IMR-90 (cell line): ENCODE results near the gene ACP2. TPM values are rescaled to one million over a fixed set of nuclear protein-coding genes. Genes with fewer than 3 reads are reported as not detected.

Source experiments
- ATAC-seq: fragments of 200-7000 bp; cut with Tn5 transposase; 2 replicates; pipeline ENCODE4 v1.9.1; 2020; ENCODE audit warnings: low read depth, mild to moderate bottlenecking, moderate library complexity
- BruUV-seq: library from RNA; stranded (reverse); fragments of 400-500 nt; replicated peaks from 2 replicates; lab custom pipeline; 2021; lab: Mats Ljungman, UMichigan
- CTCF ChIA-PET: fragments of 300-600 bp; formaldehyde crosslinking; extraction: SDS; loops from one replicate; lab custom pipeline; 2021; ENCODE audit warnings: antibody characterized with exemption; lab: Yijun Ruan, JAX
- POLR2A ChIA-PET: fragments of 300-600 bp; sonication (Branson Sonifier 250); formaldehyde crosslinking; loops from one replicate; lab custom pipeline; 2022; ENCODE audit warnings: antibody characterized with exemption; ENCODE audit not compliant: unreplicated experiment; lab: Charles Lee
- DNase-seq: peaks from one replicate; pipeline ENCODE4 v3.0.0; 2013
- H2AFZ ChIP-seq: replicated peaks from 2 replicates; pipeline ENCODE3; 2013; ENCODE audit warnings: low read length, mild to moderate bottlenecking; ENCODE audit not compliant: poor library complexity
- H2AK5ac ChIP-seq: 2 replicates; pipeline ENCODE4 v1.6.1; 2013; ENCODE audit warnings: low read depth, low read length, inconsistent platforms
- H2AK9ac ChIP-seq: replicated peaks from 2 replicates; pipeline ENCODE3; 2013; ENCODE audit warnings: mild to moderate bottlenecking, low read depth, low read length, moderate library complexity; ENCODE audit not compliant: poor library complexity
- H2BK120ac ChIP-seq: 2 replicates; pipeline ENCODE4 v1.6.1; 2013; ENCODE audit warnings: low read depth, low read length, inconsistent platforms
- H2BK15ac ChIP-seq: 3 replicates; pipeline ENCODE4 v1.6.1; 2013; ENCODE audit warnings: low read depth, low read length, inconsistent platforms
- H2BK20ac ChIP-seq: 2 replicates; pipeline ENCODE4 v1.6.1; 2013; ENCODE audit warnings: low read depth, mild to moderate bottlenecking, inconsistent platforms, low read length, moderate library complexity
- H2BK5ac ChIP-seq: 2 replicates; pipeline ENCODE4 v1.6.1; 2013; ENCODE audit warnings: mild to moderate bottlenecking, low read depth, low read length, inconsistent platforms; ENCODE audit not compliant: poor library complexity, severe bottlenecking
- H3K14ac ChIP-seq: replicated peaks from 2 replicates; pipeline ENCODE4 v1.6.1; 2013; ENCODE audit warnings: low read depth, low read length, inconsistent platforms
- H3K18ac ChIP-seq: 2 replicates; pipeline ENCODE4 v1.6.1; 2013; ENCODE audit warnings: low read depth, low read length, control low read depth
- H3K23ac ChIP-seq: 2 replicates; pipeline ENCODE4 v1.6.1; 2013; ENCODE audit warnings: low read depth, low read length, inconsistent platforms
- H3K27ac ChIP-seq: 2 replicates; pipeline ENCODE4 v1.5.1; 2013; ENCODE audit warnings: mild to moderate bottlenecking, control low read depth, low read length; ENCODE audit not compliant: insufficient read depth
- H3K27me3 ChIP-seq: 2 replicates; pipeline ENCODE4 v1.6.1; 2013; ENCODE audit warnings: low read length; ENCODE audit not compliant: control insufficient read depth, insufficient read depth
- H3K36me3 ChIP-seq: 2 replicates; pipeline ENCODE4 v1.6.1; 2013; ENCODE audit warnings: low read length, mixed read lengths; ENCODE audit not compliant: control insufficient read depth, insufficient read depth
- H3K4ac ChIP-seq: 2 replicates; pipeline ENCODE4 v1.6.1; 2013; ENCODE audit warnings: low read depth, low read length, inconsistent platforms
- H3K4me1 ChIP-seq: 2 replicates; pipeline ENCODE4 v1.6.1; 2013; ENCODE audit warnings: low read length, mixed read lengths; ENCODE audit not compliant: control insufficient read depth, insufficient read depth
- H3K4me2 ChIP-seq: 2 replicates; pipeline ENCODE4 v1.6.1; 2013; ENCODE audit warnings: low read depth, mild to moderate bottlenecking, control low read depth, low read length, moderate library complexity
- H3K4me3 ChIP-seq: 2 replicates; pipeline ENCODE4 v1.5.1; 2013; ENCODE audit warnings: low read depth, mild to moderate bottlenecking, control low read depth, low read length, moderate library complexity; ENCODE audit not compliant: insufficient read depth
- H3K56ac ChIP-seq: 2 replicates; pipeline ENCODE4 v1.6.1; 2013; ENCODE audit warnings: low read length, inconsistent platforms; ENCODE audit not compliant: insufficient read depth; ENCODE audit errors: extremely low read depth
- H3K79me1 ChIP-seq, 2 experiments: 2 replicates each; pipeline ENCODE4 v1.6.1; 2013; ENCODE audit warnings: low read length in 2 of 2, inconsistent platforms in 1 of 2, low read depth in 1 of 2
- H3K9ac ChIP-seq: 2 replicates; pipeline ENCODE4 v1.6.1; 2013; ENCODE audit warnings: low read depth, low read length, control low read depth
- H3K9me1 ChIP-seq: 2 replicates; pipeline ENCODE4 v1.6.1; 2013; ENCODE audit warnings: low read length, inconsistent platforms; ENCODE audit not compliant: insufficient read depth
- H3K9me3 ChIP-seq: 2 replicates; pipeline ENCODE4 v1.6.1; 2013; ENCODE audit warnings: low read length; ENCODE audit not compliant: control insufficient read depth, insufficient read depth
- H4K20me1 ChIP-seq: 2 replicates; pipeline ENCODE4 v1.6.1; 2013; ENCODE audit warnings: low read length, inconsistent platforms; ENCODE audit not compliant: insufficient read depth
- H4K5ac ChIP-seq: 2 replicates; pipeline ENCODE4 v1.6.1; 2013; ENCODE audit warnings: mild to moderate bottlenecking, low read depth, low read length, control low read depth
- H4K8ac ChIP-seq, 2 experiments: 2 replicates each; pipeline ENCODE4 v1.6.1; 2013; ENCODE audit warnings: low read depth in 2 of 2, low read length in 2 of 2, control low read depth in 1 of 2, inconsistent platforms in 1 of 2
- H4K91ac ChIP-seq: 2 replicates; pipeline ENCODE4 v1.6.1; 2013; ENCODE audit warnings: low read depth, low read length, inconsistent platforms; ENCODE audit not compliant: insufficient read depth
- BHLHE40 ChIP-seq: fragments of 150-350 bp; IDR thresholded peaks from 2 replicates; pipeline ENCODE4 v1.6.1; 2016; ENCODE audit warnings: mild to moderate bottlenecking, low read depth, low read length
- CEBPB ChIP-seq: IDR thresholded peaks from 2 replicates; pipeline ENCODE4 v1.6.1; 2012; ENCODE audit warnings: low read depth, low read length, improper control_type of control experiment
- CHD1 ChIP-seq: IDR thresholded peaks from 2 replicates; pipeline ENCODE4 v1.6.1; 2012; ENCODE audit warnings: low read depth, low read length, improper control_type of control experiment
- FOS ChIP-seq: fragments of 150-350 bp; IDR thresholded peaks from 2 replicates; pipeline ENCODE4 v1.6.1; 2016; ENCODE audit warnings: low read depth, low read length
- MAFK ChIP-seq: IDR thresholded peaks from 2 replicates; pipeline ENCODE4 v1.6.1; 2012; ENCODE audit warnings: low read depth, low read length, improper control_type of control experiment
- MAZ ChIP-seq: IDR thresholded peaks from 2 replicates; pipeline ENCODE4 v1.6.1; 2012; ENCODE audit warnings: low read depth, mild to moderate bottlenecking, low read length, improper control_type of control experiment, moderate library complexity, borderline replicate concordance
- MXI1 ChIP-seq: IDR thresholded peaks from 2 replicates; pipeline ENCODE4 v1.6.1; 2012; ENCODE audit warnings: low read depth, mild to moderate bottlenecking, low read length, moderate library complexity, borderline replicate concordance
- NFE2L2 ChIP-seq: fragments of 150-350 bp; IDR thresholded peaks from 2 replicates; pipeline ENCODE4 v1.6.1; 2016; ENCODE audit warnings: low read depth, mild to moderate bottlenecking, low read length
- POLR2A ChIP-seq: IDR thresholded peaks from 2 replicates; pipeline ENCODE4 v1.6.1; 2012; ENCODE audit warnings: mild to moderate bottlenecking, low read depth, low read length
- RAD21 ChIP-seq: IDR thresholded peaks from 2 replicates; pipeline ENCODE4 v1.6.1; 2012; ENCODE audit warnings: low read length, improper control_type of control experiment
- RCOR1 ChIP-seq: IDR thresholded peaks from 2 replicates; pipeline ENCODE4 v1.6.1; 2012; ENCODE audit warnings: mild to moderate bottlenecking, low read length, improper control_type of control experiment; ENCODE audit not compliant: insufficient replicate concordance
- RFX5 ChIP-seq: IDR thresholded peaks from 2 replicates; pipeline ENCODE4 v1.8.0; 2012; ENCODE audit warnings: low read depth, mild to moderate bottlenecking, low read length, moderate library complexity
- SMC3 ChIP-seq: fragments of 150-350 bp; IDR thresholded peaks from 2 replicates; pipeline ENCODE4 v1.6.1; 2016; ENCODE audit warnings: low read depth, mild to moderate bottlenecking, antibody characterized with exemption, low read length, moderate library complexity
- WGBS, 2 experiments: methylation state at CpG; one replicate each; pipeline versions ENCODE4 v1.1.5 to v1.1.7; 2013; ENCODE audit warnings: missing lambda C conversion rate in 2 of 2; ENCODE audit not compliant: insufficient read length in 1 of 2; ENCODE audit errors: extremely low coverage in 2 of 2; 5-methylcytosine and 5-hydroxymethylcytosine counted together
- dilution Hi-C: fragments of 300-500 bp; cut with HindIII; formaldehyde crosslinking; loops from one replicate; pipeline ENCODE4 v1.14.3; 2018; ENCODE audit warnings: low sequenced_read_pairs; ENCODE audit not compliant: unreplicated experiment
- in situ Hi-C: fragments of 300-500 bp; cut with MboI; formaldehyde crosslinking; loops from 3 replicates; pipeline ENCODE4 v1.14.3; 2019; ENCODE audit warnings: low sequenced_read_pairs, inconsistent platforms, mixed read lengths
- intact Hi-C: fragments of 100-400 bp; cut with micrococcal nuclease; formaldehyde crosslinking; loops from 2 replicates; pipeline ENCODE4 v1.10.0; 2022
- polyA plus RNA-seq, 3 experiments: library from polyadenylated mRNA; depleted of rRNA; stranded (reverse); fragments of >200 nt; gene quantifications; 2 replicates each; pipeline ENCODE4 v1.2.3, GENCODE V29; 2012; ENCODE audit warnings: low replicate concordance in 1 of 3
- total RNA-seq: library from RNA; depleted of rRNA; stranded (reverse); fragments of >200 nt; gene quantifications from 2 replicates; pipeline ENCODE4 v1.2.3, GENCODE V29; 2012
- TF ChIP-seq, protein P1 (sequence below): fragments of 150-350 bp; IDR thresholded peaks from 2 replicates; pipeline ENCODE4 v1.6.1; 2016; ENCODE audit warnings: low read depth, mild to moderate bottlenecking, low read length, moderate library complexity, borderline replicate concordance
- TF ChIP-seq, protein P2 (sequence below): conservative IDR thresholded peaks from 2 replicates; pipeline ENCODE4 v1.5.1; 2012; ENCODE audit warnings: mild to moderate bottlenecking, low read depth, low read length, improper control_type of control experiment
- TF ChIP-seq, protein P3 (sequence below): fragments of 150-350 bp; IDR thresholded peaks from 2 replicates; pipeline ENCODE4 v1.6.1; 2017; ENCODE audit warnings: mild to moderate bottlenecking, antibody characterized with exemption, low read length, low read depth

Gene ACP2
- total and polyA plus RNA-seq, 2 of the 4 experiments (the other 2 are of a cell fraction) = 17.7 to 23.6 TPM

- no peak overlapping the region for H2AK9ac ChIP-seq
- POLR2A ChIA-PET = no interaction called here
- DNase-seq (no peak), ATAC-seq (no peak)
- H3K27ac ChIP-seq = no peak overlapping the region
- no TSS peak for BruUV-seq
- no peaks in the 10 kb centered on the region for H3K36me3 ChIP-seq
- in situ Hi-C loops (no loop called here), intact Hi-C loops (no loop called here), dilution Hi-C loops (no loop called here)
- no peaks in the 10 kb centered on the region for H3K27me3 ChIP-seq
- no peak overlapping the region for H3K23ac ChIP-seq
- no peak overlapping the region for H2BK120ac ChIP-seq
- TF ChIP-seq POLR2A (no peak), MAFK (no peak), MAZ (no peak), FOS (no peak), CEBPB (no peak), SMC3 (no peak), NFE2L2 (no peak), CHD1 (no peak), BHLHE40 (no peak), MXI1 (no peak), RFX5 (no peak), RCOR1 (no peak), RAD21 (no peak)
- TF ChIP-seq, protein P1, sequence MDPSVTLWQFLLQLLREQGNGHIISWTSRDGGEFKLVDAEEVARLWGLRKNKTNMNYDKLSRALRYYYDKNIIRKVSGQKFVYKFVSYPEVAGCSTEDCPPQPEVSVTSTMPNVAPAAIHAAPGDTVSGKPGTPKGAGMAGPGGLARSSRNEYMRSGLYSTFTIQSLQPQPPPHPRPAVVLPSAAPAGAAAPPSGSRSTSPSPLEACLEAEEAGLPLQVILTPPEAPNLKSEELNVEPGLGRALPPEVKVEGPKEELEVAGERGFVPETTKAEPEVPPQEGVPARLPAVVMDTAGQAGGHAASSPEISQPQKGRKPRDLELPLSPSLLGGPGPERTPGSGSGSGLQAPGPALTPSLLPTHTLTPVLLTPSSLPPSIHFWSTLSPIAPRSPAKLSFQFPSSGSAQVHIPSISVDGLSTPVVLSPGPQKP = no peak
- TF ChIP-seq, protein P2, sequence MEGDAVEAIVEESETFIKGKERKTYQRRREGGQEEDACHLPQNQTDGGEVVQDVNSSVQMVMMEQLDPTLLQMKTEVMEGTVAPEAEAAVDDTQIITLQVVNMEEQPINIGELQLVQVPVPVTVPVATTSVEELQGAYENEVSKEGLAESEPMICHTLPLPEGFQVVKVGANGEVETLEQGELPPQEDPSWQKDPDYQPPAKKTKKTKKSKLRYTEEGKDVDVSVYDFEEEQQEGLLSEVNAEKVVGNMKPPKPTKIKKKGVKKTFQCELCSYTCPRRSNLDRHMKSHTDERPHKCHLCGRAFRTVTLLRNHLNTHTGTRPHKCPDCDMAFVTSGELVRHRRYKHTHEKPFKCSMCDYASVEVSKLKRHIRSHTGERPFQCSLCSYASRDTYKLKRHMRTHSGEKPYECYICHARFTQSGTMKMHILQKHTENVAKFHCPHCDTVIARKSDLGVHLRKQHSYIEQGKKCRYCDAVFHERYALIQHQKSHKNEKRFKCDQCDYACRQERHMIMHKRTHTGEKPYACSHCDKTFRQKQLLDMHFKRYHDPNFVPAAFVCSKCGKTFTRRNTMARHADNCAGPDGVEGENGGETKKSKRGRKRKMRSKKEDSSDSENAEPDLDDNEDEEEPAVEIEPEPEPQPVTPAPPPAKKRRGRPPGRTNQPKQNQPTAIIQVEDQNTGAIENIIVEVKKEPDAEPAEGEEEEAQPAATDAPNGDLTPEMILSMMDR = no peak
- TF ChIP-seq, protein P3, sequence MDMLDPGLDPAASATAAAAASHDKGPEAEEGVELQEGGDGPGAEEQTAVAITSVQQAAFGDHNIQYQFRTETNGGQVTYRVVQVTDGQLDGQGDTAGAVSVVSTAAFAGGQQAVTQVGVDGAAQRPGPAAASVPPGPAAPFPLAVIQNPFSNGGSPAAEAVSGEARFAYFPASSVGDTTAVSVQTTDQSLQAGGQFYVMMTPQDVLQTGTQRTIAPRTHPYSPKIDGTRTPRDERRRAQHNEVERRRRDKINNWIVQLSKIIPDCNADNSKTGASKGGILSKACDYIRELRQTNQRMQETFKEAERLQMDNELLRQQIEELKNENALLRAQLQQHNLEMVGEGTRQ = no peak
- H2AFZ ChIP-seq = no peak overlapping the region
- H3K4me3 ChIP-seq = no peak overlapping the region
- H3K9me3 ChIP-seq = no peaks in the 10 kb centered on the region
- H3K14ac ChIP-seq = no peak overlapping the region
- H3K18ac ChIP-seq = no peak overlapping the region
- no peak overlapping the region for H2BK15ac ChIP-seq
- H2BK20ac ChIP-seq = no peak overlapping the region
- H3K4me1 ChIP-seq = peaks cover 5% of the 10 kb centered on the region; the same call in 1 of the 2 replicates
- no peak overlapping the region for H3K56ac ChIP-seq
- H4K91ac ChIP-seq = no peak overlapping the region
- no peak overlapping the region for H3K9ac ChIP-seq
- WGBS, 2 experiments = no CpG with 5 or more reads among the region's 4 CpGs
- no peak overlapping the region for H2BK5ac ChIP-seq
- no peaks in the 10 kb centered on the region; the same call in 1 of the 2 replicates for H4K20me1 ChIP-seq
- no peaks in the 10 kb centered on the region for H3K79me1 ChIP-seq
- no peaks in the 10 kb centered on the region for H3K9me1 ChIP-seq
- H2AK5ac ChIP-seq = no peak overlapping the region
- CTCF ChIA-PET = interaction anchor here (0.6 to 1.0 kb wide), 3 partner anchors 10 to 37 kb away, joined by 3 to 4 read pairs (median 3); no protein-coding TSS in a partner anchor
- H4K5ac ChIP-seq = no peak overlapping the region
- no peak overlapping the region for H4K8ac ChIP-seq
- H3K4ac ChIP-seq = no peak overlapping the region
- H3K4me2 ChIP-seq = no peak overlapping the region
Measured at GRCh38 chr11:47192111-47192510, 56.5 kb downstream of the ACP2 start.
